SK-N-SH treated with all-trans-retinoic acid at 6 μM for 48 hours (cell line): Measurements from ENCODE around the gene SNX10.

Source experiments
- ATAC-seq: fragments of 200-7000 bp; cut with Tn5 transposase; 3 replicates; pipeline ENCODE4 v1.9.1; 2020; ENCODE audit warnings: mild to moderate bottlenecking, moderate library complexity
- ARNTL ChIP-seq: fragments of 450-650 bp; formaldehyde crosslinking; IDR thresholded peaks from 2 replicates; pipeline ENCODE4 v1.5.0; 2020; ENCODE audit warnings: low read depth, mild to moderate bottlenecking, moderate library complexity, borderline replicate concordance
- CSDC2 ChIP-seq: fragments of 250-450 bp; sonication (Bioruptor Pico); IDR thresholded peaks from 2 replicates; pipeline ENCODE4 v1.5.0; 2020; ENCODE audit warnings: mild to moderate bottlenecking, moderate library complexity
- CSRNP3 ChIP-seq: fragments of 250-450 bp; sonication (Bioruptor Pico); IDR thresholded peaks from 2 replicates; pipeline ENCODE4 v1.5.1; 2021; ENCODE audit warnings: mild to moderate bottlenecking, moderate library complexity
- ESRRG ChIP-seq: fragments of 250-450 bp; sonication (Bioruptor Pico); IDR thresholded peaks from 2 replicates; pipeline ENCODE4 v1.6.1; 2021; ENCODE audit warnings: mild to moderate bottlenecking
- GLIS3 ChIP-seq: fragments of 250-450 bp; sonication (Bioruptor Pico); IDR thresholded peaks from 2 replicates; pipeline ENCODE4 v1.5.0; 2020; ENCODE audit warnings: mild to moderate bottlenecking, moderate library complexity
- ISL1 ChIP-seq: fragments of 250-450 bp; sonication (Bioruptor Pico); IDR thresholded peaks from 2 replicates; pipeline ENCODE4 v2.1.2; 2022; ENCODE audit warnings: mild to moderate bottlenecking, moderate library complexity
- OSR1 ChIP-seq: fragments of 250-450 bp; sonication (Bioruptor Pico); IDR thresholded peaks from 2 replicates; pipeline ENCODE4 v1.8.0; 2022; ENCODE audit warnings: moderate library complexity, mild to moderate bottlenecking, inconsistent platforms
- PATZ1 ChIP-seq: fragments of 250-450 bp; sonication (Bioruptor Pico); IDR thresholded peaks from 2 replicates; pipeline ENCODE4 v1.8.0; 2020; ENCODE audit warnings: mild to moderate bottlenecking, moderate library complexity, borderline replicate concordance
- PPARA ChIP-seq: fragments of 250-450 bp; sonication (Bioruptor Pico); IDR thresholded peaks from 2 replicates; pipeline ENCODE4 v1.5.0; 2020; ENCODE audit warnings: mild to moderate bottlenecking, borderline replicate concordance
- RARB ChIP-seq: fragments of 250-450 bp; sonication (Bioruptor Pico); IDR thresholded peaks from 2 replicates; pipeline ENCODE4 v1.8.0; 2021; ENCODE audit warnings: mild to moderate bottlenecking, moderate library complexity
- SNAI2 ChIP-seq: fragments of 250-450 bp; sonication (Bioruptor Pico); IDR thresholded peaks from 2 replicates; pipeline ENCODE4 v1.5.0; 2020; ENCODE audit warnings: mild to moderate bottlenecking, moderate library complexity
- TCF4 ChIP-seq: fragments of 250-450 bp; sonication (Bioruptor Pico); IDR thresholded peaks from 2 replicates; pipeline ENCODE4 v1.8.0; 2021; ENCODE audit warnings: mild to moderate bottlenecking, moderate library complexity, borderline replicate concordance
- TOX ChIP-seq: fragments of 250-450 bp; sonication (Bioruptor Pico); IDR thresholded peaks from 2 replicates; pipeline ENCODE4 v1.8.0; 2021; ENCODE audit warnings: mild to moderate bottlenecking, moderate library complexity, borderline replicate concordance
- TSHZ2 ChIP-seq: fragments of 250-450 bp; sonication (Bioruptor Pico); IDR thresholded peaks from 2 replicates; pipeline ENCODE4 v1.5.0; 2020; ENCODE audit warnings: mild to moderate bottlenecking, moderate library complexity
- ZC3H10 ChIP-seq: fragments of 250-450 bp; sonication (Bioruptor Pico); IDR thresholded peaks from 2 replicates; pipeline ENCODE4 v1.5.1; 2021; ENCODE audit warnings: mild to moderate bottlenecking, moderate library complexity
- ZFP30 ChIP-seq: fragments of 450-650 bp; formaldehyde crosslinking; IDR thresholded peaks from 2 replicates; pipeline ENCODE4 v1.5.0; 2022; ENCODE audit warnings: mild to moderate bottlenecking, moderate library complexity
- ZNF565 ChIP-seq: fragments of 450-650 bp; formaldehyde crosslinking; conservative IDR thresholded peaks from 2 replicates; pipeline ENCODE4 v1.5.0; 2020; ENCODE audit warnings: low read depth, mild to moderate bottlenecking, moderate library complexity
- ZNF70 ChIP-seq: fragments of 450-650 bp; formaldehyde crosslinking; IDR thresholded peaks from 2 replicates; pipeline ENCODE4 v1.5.0; 2020; ENCODE audit warnings: mild to moderate bottlenecking, moderate library complexity
- ZNF8 ChIP-seq: fragments of 450-650 bp; formaldehyde crosslinking; IDR thresholded peaks from 2 replicates; pipeline ENCODE4 v1.5.0; 2020; ENCODE audit warnings: mild to moderate bottlenecking, moderate library complexity
- TF ChIP-seq, protein P1 (sequence below): fragments of 250-450 bp; sonication (Bioruptor Pico); IDR thresholded peaks from 2 replicates; pipeline ENCODE4 v1.5.1; 2020; ENCODE audit warnings: low read depth, mild to moderate bottlenecking, moderate library complexity
- TF ChIP-seq, protein P2 (sequence below): fragments of 250-450 bp; sonication (Bioruptor Pico); IDR thresholded peaks from 2 replicates; pipeline ENCODE4 v1.8.0; 2021; ENCODE audit warnings: low read depth, mild to moderate bottlenecking, moderate library complexity, borderline replicate concordance

SNX10 gene

GRCh38 chr7:26284477-26284876 is 7.2 kb upstream of the SNX10 start:
- TF ChIP-seq SNAI2 (CRISPR knock-in tag) (no peak), ZNF8 (CRISPR knock-in tag) (no peak), ZNF565 (no peak), CSRNP3 (CRISPR knock-in tag) (no peak), TCF4 (no peak), PATZ1 (CRISPR knock-in tag) (no peak), GLIS3 (no peak), ZNF70 (CRISPR knock-in tag) (no peak), RARB (CRISPR knock-in tag) (no peak)
- TF ChIP-seq, protein P1, sequence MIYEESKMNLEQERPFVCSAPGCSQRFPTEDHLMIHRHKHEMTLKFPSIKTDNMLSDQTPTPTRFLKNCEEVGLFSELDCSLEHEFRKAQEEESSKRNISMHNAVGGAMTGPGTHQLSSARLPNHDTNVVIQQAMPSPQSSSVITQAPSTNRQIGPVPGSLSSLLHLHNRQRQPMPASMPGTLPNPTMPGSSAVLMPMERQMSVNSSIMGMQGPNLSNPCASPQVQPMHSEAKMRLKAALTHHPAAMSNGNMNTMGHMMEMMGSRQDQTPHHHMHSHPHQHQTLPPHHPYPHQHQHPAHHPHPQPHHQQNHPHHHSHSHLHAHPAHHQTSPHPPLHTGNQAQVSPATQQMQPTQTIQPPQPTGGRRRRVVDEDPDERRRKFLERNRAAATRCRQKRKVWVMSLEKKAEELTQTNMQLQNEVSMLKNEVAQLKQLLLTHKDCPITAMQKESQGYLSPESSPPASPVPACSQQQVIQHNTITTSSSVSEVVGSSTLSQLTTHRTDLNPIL (CRISPR knock-in tag), result no peak
- no peak for ATAC-seq

DNA sequence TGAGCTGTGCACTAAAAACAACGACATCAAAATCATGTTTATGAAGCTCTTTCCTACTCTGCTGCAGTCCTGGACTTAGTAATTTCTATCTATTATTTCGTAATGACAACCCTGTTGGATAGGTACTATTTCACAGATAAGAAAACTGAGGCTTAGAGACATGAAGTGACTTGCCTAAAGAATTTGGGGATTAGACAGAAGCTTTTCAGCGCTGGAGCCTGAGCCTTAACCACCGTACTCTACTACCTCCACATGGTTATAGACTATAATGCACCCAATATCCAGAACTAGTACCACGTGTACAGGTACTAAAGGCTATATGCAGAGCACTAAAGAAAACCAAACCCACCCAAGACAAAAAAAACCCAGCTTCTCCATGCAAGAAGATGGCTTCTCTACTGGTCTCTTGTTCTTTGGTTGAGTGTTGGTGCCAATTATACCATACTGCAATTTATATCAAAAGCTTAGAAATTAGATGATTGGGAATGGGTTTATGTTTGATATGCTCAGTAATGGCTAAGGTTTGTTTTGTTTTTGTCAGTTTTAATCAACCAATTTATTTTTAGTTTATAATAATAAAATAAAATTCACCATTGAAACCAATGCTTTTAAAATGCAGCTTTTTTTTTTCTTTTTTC is 6.5 kb upstream of the SNX10 start:
- ATAC-seq, result peak; percentile 72
- TF ChIP-seq, protein P1 (CRISPR knock-in tag), result no peak
- TF ChIP-seq TSHZ2 (CRISPR knock-in tag), result no peak
- no peak for TF ChIP-seq ARNTL (CRISPR knock-in tag)
- no peak for TF ChIP-seq RARB (CRISPR knock-in tag)
- no peak for TF ChIP-seq ZNF70 (CRISPR knock-in tag)
- no peak for TF ChIP-seq ISL1 (CRISPR knock-in tag)
- no peak for TF ChIP-seq PPARA (CRISPR knock-in tag)
- TF ChIP-seq CSDC2 (CRISPR knock-in tag), result no peak
- no peak for TF ChIP-seq ZC3H10 (CRISPR knock-in tag)
- TF ChIP-seq OSR1 (CRISPR knock-in tag), result no peak
- TF ChIP-seq ESRRG (CRISPR knock-in tag), result no peak
- no peak for TF ChIP-seq ZNF8 (CRISPR knock-in tag)
- TF ChIP-seq CSRNP3 (CRISPR knock-in tag), result no peak
- TF ChIP-seq ZFP30 (CRISPR knock-in tag), result no peak
- no peak for TF ChIP-seq ZNF565
- TF ChIP-seq PATZ1 (CRISPR knock-in tag), result no peak
- TF ChIP-seq SNAI2 (CRISPR knock-in tag), result no peak
- TF ChIP-seq TOX (CRISPR knock-in tag), result no peak
- TF ChIP-seq, protein P2, sequence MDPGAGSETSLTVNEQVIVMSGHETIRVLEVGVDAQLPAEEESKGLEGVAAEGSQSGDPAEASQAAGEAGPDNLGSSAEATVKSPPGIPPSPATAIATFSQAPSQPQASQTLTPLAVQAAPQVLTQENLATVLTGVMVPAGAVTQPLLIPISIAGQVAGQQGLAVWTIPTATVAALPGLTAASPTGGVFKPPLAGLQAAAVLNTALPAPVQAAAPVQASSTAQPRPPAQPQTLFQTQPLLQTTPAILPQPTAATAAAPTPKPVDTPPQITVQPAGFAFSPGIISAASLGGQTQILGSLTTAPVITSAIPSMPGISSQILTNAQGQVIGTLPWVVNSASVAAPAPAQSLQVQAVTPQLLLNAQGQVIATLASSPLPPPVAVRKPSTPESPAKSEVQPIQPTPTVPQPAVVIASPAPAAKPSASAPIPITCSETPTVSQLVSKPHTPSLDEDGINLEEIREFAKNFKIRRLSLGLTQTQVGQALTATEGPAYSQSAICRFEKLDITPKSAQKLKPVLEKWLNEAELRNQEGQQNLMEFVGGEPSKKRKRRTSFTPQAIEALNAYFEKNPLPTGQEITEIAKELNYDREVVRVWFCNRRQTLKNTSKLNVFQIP (CRISPR knock-in tag), result no peak
